GM12873 (cell line): ENCODE data around the gene IL11.

ENCODE experiments used
- TF ChIP-seq, protein P1 (sequence below): IDR thresholded peaks from 2 replicates; pipeline ENCODE4 v1.5.1; 2012; ENCODE audit warnings: low read depth, mild to moderate bottlenecking, moderate library complexity, low read length, control low read depth; ENCODE audit not compliant: insufficient read depth; ENCODE audit errors: missing control alignments

Gene IL11

GRCh38 chr19:55373306-55373992 lies 3.2 kb upstream of the IL11 start:
- TF ChIP-seq, protein P1, sequence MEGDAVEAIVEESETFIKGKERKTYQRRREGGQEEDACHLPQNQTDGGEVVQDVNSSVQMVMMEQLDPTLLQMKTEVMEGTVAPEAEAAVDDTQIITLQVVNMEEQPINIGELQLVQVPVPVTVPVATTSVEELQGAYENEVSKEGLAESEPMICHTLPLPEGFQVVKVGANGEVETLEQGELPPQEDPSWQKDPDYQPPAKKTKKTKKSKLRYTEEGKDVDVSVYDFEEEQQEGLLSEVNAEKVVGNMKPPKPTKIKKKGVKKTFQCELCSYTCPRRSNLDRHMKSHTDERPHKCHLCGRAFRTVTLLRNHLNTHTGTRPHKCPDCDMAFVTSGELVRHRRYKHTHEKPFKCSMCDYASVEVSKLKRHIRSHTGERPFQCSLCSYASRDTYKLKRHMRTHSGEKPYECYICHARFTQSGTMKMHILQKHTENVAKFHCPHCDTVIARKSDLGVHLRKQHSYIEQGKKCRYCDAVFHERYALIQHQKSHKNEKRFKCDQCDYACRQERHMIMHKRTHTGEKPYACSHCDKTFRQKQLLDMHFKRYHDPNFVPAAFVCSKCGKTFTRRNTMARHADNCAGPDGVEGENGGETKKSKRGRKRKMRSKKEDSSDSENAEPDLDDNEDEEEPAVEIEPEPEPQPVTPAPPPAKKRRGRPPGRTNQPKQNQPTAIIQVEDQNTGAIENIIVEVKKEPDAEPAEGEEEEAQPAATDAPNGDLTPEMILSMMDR: no peak

- TF ChIP-seq, protein P1: no peak
Observed at GRCh38 chr19:55372316-55373081, 2.2 kb upstream of the IL11 start.

DNA sequence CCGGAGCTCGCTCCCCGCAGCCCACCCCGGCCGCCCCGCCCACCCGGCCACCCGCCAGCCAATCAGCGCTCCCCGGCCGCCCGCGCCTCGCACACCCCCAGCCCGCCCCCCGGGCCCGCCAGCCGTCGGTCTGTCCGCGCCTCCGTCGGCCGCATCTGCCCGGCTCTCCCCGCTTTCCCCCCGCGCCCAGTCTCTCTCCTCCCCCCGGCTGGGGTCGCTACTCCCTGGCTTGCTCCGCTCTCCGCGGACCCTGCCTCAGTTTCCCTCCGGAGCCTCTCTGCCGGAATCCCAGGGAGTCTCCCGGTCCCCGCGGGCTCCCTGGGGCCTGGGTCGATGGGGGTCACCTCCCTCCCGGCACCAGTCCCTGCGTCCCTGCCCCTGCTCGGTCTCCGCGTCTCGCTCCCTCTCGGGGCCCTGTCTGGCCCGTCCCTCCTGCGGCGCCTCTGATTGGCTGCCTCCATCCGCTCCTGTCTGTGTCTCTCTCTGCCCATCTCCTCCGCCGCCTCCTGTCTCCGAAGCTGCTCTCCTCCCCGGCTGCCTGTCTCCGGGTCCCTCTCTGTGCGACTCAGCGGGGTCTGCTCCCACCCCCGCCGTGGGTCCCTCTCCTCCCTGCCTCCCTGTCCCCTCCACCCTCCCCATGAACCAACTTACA lies 484 bp downstream of the IL11 start:
- TF ChIP-seq, protein P1: no peak

GRCh38 chr19:55368701-55369563 lies 1.3 kb downstream of the IL11 start:
- TF ChIP-seq, protein P1: no peak

GRCh38 chr19:55368106-55368505 lies 2.2 kb downstream of the IL11 start:
- TF ChIP-seq, protein P1: no peak

DNA sequence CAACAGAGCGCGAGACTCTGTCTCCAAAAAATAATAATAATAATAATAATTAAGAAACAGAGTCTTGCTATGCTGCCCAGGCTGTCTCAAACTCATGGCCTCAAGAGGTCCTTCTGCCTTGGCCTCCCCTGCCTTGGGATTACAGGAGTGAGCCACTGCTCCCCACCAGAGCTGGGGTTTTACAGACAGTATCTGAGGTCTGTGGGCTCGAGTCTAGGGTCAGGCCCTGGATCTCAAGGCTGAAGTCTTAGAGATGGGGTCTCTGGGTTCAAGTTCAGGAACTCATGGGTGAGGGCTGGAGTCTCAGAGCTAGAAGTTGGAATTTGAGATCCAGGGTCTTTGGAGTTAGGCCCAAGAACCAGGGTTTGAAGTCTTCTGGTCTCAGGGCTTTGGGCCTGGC lies 3.5 kb downstream of the IL11 start:
- TF ChIP-seq, protein P1: no peak
